NCI-H146 (cell line): ENCODE measurements around the gene MICAL1.

Experiments
- DNase-seq: peaks from one replicate; lab custom pipeline; 2025; lab: John Stamatoyannopoulos, UW

MICAL1 gene

GRCh38 chr6:109453594-109454495, 1.7 kb downstream of the MICAL1 start:
- DNase-seq: no peak

- DNase-seq: no peak
Observed at GRCh38 chr6:109453156-109453555, 2.4 kb downstream of the MICAL1 start.

GRCh38 chr6:109452181-109452580, 3.4 kb downstream of the MICAL1 start:
- no peak for DNase-seq

- DNase-seq: no peak
Observed at GRCh38 chr6:109451376-109451775, 4.2 kb downstream of the MICAL1 start.

- no peak for DNase-seq
Observed at GRCh38 chr6:109450801-109451200, 4.8 kb downstream of the MICAL1 start.

GRCh38 chr6:109449795-109450673, 5.5 kb downstream of the MICAL1 start:
- DNase-seq: no peak

GRCh38 chr6:109449064-109449794, 6.3 kb downstream of the MICAL1 start:
- DNase-seq: no peak

- no peak for DNase-seq
Observed at GRCh38 chr6:109448615-109449014, 7.0 kb downstream of the MICAL1 start.

- DNase-seq: no peak
Observed at GRCh38 chr6:109447878-109448555, 7.6 kb downstream of the MICAL1 start.

- no peak for DNase-seq
Observed at GRCh38 chr6:109447087-109447486, 8.5 kb downstream of the MICAL1 start.

- DNase-seq: no peak
Observed at GRCh38 chr6:109446541-109446940, 9.0 kb downstream of the MICAL1 start.

GRCh38 chr6:109446072-109446471, 9.5 kb downstream of the MICAL1 start:
- no peak for DNase-seq

GRCh38 chr6:109445382-109445781, 10.2 kb downstream of the MICAL1 start:
- DNase-seq: no peak

- DNase-seq: no peak
Observed at GRCh38 chr6:109443425-109443950, 12.1 kb downstream of the MICAL1 start.

GRCh38 chr6:109442393-109442924, 13.1 kb downstream of the MICAL1 start:
- no peak for DNase-seq

GRCh38 chr6:109441069-109441816, 14.3 kb downstream of the MICAL1 start:
- DNase-seq: peak; percentile 62

GRCh38 chr6:109440331-109441068, 15.1 kb downstream of the MICAL1 start, which contains the start of the genes PPIL6 and SMPD2:
PPIL6 (minus strand) TSS chr6:109440628; CDS start chr6:109440590, 38 bp downstream.
SMPD2 (plus strand) TSS chr6:109440724; CDS start chr6:109441122, 398 bp downstream.
- peak; percentile 83 for DNase-seq

- no peak for DNase-seq
Observed at GRCh38 chr6:109436041-109436440, 19.5 kb downstream of the MICAL1 start.

GRCh38 chr6:109434456-109434855, 21.1 kb downstream of the MICAL1 start:
- DNase-seq: no peak
